DLD1 (cell line): ENCODE measurements around the gene MX2.
"Not testable (repeated sequence)": the region's sequence is repeated elsewhere in the genome, so short reads cannot be mapped to it uniquely, and the experiment has no call there.

ENCODE experiments used
- in situ Hi-C: cut with HindIII; loops from 2 replicates; pipeline ENCODE4 v1.10.0; 2017; ENCODE audit warnings: low sequenced_read_pairs

Gene MX2

GRCh38 chr21:41333752-41334151, 28.1 kb upstream of the MX2 start:
- in situ Hi-C loops: no loop called here

- in situ Hi-C loops: no loop called here
These were observed 24.3 kb upstream of the MX2 start for GRCh38 chr21:41337515-41337914.

DNA sequence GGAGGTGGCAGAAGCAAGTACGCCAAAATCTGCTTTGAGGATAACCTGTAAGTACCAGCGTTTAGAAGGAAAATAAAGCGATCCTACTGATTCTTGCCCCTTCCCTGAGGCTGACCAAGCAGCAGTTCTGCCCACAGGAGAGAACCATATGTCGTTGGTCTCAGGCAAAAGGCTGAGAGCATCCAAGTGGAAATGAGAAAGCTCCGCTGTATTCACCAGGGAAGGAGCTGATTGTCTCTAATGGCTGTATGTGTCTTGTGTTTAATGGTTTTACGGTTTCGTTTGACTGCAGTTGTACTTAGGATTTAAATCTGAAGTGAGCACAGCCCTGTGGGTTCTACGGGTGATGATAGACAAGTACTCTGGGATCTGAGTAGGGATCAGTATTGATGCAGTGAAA, 23.4 kb upstream of the MX2 start:
- in situ Hi-C loops: no loop called here

DNA sequence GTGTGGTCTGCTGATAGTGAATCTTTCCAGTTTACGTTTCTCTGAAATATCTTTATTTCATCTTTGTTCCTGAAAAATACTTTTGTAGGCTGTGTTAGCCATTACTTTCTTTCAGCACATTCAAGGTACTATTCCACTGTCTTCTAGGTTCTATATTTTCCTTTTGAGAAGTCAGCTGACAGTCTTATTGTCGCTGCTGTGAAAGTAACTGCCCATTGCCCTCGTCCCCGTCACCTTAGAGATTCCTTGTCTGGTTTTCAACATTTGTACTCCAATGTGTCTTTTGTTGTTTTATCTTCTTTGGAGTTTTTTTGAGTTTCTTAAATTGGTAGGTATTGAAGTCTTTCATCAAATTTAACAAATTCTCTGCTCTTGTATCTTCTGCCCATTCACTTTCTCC, 19.8 kb upstream of the MX2 start:
- in situ Hi-C loops: no loop called here

GRCh38 chr21:41344146-41344545, 17.7 kb upstream of the MX2 start:
- in situ Hi-C loops: no loop called here

DNA sequence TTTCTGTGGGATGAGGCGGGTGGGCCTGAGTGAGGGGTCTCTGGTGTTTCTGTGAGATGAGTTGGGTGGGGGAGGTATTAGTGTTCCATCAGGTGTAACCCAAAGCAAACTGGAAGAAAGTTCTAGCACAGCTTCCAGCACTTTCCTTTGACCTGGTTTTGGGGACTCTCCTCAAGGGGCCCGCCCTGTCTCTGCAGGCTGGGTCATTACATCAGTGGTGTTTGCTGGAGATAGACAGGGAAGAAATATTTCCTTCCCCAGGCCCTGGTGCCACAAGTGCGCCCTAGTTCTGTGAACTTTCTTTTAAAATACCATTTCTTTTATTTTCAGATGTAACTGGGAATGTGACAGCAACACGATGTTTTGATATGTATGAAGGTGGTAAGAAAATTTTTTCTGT, 16.5 kb upstream of the MX2 start:
- in situ Hi-C loops: no loop called here

GRCh38 chr21:41345934-41346685, 15.7 kb upstream of the MX2 start:
- in situ Hi-C loops: no loop called here

GRCh38 chr21:41346758-41347157, 15.1 kb upstream of the MX2 start:
- in situ Hi-C loops: no loop called here

DNA sequence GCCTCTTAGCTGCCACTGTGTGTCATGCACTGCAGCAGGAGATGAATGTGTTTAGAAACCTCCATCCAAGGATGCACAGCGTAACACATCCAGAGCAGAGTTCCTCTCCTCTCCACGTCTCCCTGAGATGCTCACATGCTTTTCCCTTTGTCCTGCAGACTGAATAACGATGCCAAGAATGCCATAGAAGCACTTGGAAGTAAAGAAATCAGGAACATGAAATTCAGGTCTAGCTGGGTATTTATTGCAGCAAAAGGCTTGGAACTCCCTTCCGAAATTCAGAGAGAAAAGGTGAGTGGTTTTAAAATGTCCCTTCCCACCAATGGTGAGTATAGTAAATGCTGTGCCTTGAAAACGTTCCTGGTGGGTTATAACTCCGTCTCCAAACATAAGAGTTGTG, 13.4 kb upstream of the MX2 start:
- in situ Hi-C loops: no loop called here

DNA sequence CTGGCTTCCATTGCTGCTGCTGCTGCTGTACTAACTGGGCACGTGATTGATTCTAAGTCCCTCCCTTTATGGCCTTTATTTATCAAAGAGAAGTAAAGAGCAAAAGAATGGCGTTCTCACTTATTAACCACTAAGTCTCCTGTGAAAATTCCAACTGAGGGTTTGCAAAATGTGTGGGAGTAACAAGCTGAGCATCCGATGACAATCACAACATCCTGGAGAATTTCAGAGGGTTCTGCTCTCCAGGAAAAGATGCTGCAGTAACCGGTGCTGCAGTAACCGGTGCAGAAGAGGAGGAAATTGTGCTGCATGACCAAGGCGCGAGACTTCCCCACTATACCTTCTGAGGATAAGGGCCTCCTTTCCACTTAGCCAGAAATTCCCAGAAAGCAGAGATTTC, 12.7 kb upstream of the MX2 start:
- in situ Hi-C loops: no loop called here

DNA sequence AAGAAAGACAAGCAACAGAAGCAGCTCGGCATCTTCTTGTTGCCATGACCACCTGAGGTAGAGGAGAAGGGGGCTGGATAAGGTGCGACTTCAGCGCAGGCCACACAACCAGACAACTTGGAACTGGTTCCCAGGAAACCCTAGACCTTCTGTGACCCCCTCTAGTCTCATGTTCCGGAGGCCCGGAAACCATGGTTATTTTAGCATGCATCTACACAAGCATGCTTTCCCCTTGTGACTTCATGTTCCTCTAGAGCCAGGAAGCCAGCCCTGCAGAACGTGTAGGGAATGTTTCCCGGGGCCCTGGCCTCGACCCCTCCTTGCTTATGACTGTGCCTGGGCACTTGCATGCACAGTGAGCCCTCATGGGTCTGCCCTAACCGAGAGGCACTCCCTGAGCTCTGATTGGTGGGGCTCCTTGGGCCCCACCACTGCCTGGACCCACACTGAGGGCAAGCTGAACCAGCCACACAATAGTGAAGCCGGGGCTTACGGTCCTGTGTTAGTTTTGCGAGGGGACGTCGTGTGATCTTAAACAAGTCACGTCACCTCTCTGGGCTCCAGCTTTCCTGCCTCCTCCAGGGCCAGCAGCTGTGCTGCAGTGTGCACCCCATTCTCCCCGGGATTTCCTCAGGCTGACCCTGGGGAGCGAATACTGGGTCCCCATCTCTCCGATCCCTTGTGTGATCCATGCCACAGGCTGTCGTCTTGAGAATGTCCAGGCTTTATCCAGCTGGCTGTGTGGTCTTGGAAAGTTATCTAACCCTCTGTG, 12.0 kb upstream of the MX2 start:
- in situ Hi-C loops: no loop called here

DNA sequence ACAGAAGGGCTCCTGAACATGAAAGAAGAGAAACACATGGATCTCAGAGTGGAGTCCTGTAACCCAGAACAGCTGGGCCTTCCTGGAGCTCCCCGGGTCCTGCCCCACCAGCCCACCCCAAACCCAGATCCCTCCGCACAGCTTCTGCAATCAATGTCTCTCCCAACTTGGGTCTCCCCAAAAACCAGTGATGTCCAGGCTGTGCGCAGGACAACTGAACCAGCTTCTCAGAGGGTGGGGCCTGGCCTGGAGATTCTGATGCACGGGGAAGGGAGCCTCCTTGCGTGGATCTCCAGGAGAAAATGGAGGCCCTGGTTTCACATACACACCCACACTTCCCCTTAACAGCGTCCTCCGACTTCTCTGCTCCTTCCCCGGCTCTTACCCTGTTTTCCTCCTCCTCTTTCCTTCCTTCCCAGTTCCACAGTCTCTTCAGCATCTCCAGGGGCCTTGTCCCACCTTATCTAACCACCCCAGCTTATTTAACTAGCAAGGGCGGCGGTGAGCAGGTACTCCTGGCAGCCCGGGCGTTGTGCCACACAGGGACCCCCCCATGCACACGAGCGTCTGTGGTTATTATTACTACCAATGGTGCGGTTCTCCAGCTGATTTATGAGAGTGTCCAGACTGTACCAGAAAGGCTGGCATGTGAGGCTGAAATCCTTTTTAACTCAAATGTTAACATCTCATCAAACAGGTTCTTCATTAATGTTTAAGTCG, 11.2 kb upstream of the MX2 start:
- in situ Hi-C loops: no loop called here

- in situ Hi-C loops: no loop called here
These were observed 4.3 kb upstream of the MX2 start for GRCh38 chr21:41357546-41357945.

GRCh38 chr21:41358193-41359166, 3.3 kb upstream of the MX2 start:
- in situ Hi-C loops: no loop called here

DNA sequence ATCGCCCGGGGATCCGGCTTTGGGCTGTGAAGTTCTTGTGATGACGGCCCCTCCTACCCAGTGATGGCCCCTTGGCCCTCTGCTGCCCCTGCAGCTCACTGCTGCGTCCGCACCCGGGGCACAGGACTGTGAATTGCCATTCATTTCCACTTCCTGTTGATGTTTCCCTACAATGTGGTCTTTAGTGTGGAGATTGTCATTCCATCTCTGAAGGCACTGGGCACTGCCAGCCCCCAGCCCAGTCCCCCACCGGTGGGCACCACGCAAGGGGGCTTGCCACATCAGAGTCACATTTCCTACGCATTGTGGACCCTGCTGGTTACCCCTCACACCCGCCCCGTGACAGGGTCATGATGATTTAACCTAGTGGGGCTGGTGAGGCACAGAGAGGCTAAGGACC, 2.5 kb upstream of the MX2 start:
- in situ Hi-C loops: no loop called here

- in situ Hi-C loops: not testable (repeated sequence)
These were observed 2.1 kb upstream of the MX2 start for GRCh38 chr21:41359754-41360071.

- in situ Hi-C loops: no loop called here
These were observed 1.6 kb upstream of the MX2 start for GRCh38 chr21:41360072-41360821.

GRCh38 chr21:41361053-41361785, 608 bp upstream of the MX2 start:
- in situ Hi-C loops: no loop called here

- in situ Hi-C loops: no loop called here
These were observed 960 bp downstream of the MX2 start for GRCh38 chr21:41362605-41363369.
